IPS-NIHi7 (cell line): ENCODE measurements around the gene ENTPD1.
"Not testable (repeated sequence)": the region's sequence is repeated elsewhere in the genome, so short reads cannot be mapped to it uniquely, and the experiment has no call there.

Experiments used
- DNase-seq: peaks from one replicate; pipeline ENCODE4 v3.0.0; 2012; ENCODE audit warnings: mixed read lengths; ENCODE audit errors: extremely low spot score

Gene ENTPD1

DNA sequence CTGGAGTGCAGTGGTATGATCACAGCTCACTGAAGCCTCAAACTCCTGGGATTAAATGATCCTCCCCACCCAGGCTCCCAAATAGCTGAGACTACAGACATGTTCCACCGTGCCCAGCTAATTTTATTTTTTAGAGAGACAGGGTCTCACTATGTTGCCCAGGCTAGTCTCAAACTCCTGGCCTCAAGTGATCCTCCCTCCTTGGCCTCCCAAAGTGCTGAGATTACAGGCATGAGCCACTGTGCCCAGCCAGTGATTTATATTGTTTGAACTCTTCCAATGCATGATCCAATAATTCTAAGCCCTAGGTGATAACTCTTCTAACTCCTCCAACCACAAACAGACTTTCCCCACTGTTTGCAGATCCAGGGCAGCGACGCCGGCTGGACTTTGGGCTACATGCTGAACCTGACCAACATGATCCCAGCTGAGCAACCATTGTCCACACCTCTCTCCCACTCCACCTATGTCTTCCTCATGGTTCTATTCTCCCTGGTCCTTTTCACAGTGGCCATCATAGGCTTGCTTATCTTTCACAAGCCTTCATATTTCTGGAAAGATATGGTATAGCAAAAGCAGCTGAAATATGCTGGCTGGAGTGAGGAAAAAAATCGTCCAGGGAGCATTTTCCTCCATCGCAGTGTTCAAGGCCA, 110.0 kb downstream of the ENTPD1 start:
- no peak for DNase-seq

DNA sequence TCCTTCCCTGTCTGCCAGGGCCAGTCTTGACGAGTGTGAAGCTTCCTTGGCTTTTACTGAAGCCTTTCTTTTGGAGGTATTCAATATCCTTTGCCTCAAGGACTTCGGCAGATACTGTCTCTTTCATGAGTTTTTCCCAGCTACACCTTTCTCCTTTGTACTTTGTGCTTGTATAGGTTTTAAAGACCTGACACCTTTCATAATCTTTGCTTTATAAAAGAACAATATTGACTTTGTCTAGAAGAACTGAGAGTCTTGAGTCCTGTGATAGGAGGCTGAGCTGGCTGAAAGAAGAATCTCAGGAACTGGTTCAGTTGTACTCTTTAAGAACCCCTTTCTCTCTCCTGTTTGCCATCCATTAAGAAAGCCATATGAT, 110.5 kb downstream of the ENTPD1 start:
- DNase-seq, result no peak

DNA sequence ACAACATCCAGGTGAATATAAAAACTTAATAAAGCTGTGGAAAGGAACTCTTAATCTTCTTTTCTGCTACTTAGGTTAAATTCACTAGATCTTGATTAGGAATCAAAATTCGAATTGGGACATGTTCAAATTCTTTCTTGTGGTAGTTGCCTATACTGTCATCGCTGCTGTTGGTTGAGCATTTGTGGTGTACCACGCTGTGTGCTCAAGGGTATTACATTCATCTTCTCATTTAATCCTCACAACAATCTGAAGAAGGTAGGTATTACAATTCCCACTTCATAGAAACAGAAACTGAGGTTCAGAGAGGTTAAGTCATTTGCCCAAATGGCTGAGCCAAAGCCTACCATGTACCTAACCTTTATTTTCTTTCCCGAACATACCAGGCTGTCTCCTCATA, 111.9 kb downstream of the ENTPD1 start:
- no peak for DNase-seq

DNA sequence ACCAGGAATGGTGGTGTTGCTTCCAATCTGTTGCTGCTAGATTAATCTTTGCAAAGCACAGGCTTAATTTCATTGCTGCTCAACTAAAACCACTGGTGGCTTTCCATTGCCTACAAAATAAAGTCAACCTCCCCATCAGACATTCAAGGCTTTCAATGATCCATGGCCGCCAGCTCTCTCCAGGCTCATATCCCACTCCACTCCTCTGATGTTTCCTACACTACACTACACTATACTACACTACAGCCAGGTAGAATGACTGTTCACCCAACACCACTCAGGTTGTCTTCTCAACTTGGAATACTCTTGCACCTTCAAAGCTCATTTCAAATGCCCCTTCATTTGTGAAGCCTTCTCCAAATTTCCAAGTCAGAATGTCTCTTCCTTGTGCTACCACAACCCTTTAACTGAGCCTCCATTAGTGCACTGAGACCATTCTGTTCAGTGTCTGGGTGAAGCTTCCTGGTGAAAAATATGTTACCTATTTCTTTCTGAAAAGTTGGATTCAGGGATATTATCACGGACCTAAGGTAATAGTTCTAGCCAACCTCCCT, 116.3 kb downstream of the ENTPD1 start:
- DNase-seq, result no peak

DNA sequence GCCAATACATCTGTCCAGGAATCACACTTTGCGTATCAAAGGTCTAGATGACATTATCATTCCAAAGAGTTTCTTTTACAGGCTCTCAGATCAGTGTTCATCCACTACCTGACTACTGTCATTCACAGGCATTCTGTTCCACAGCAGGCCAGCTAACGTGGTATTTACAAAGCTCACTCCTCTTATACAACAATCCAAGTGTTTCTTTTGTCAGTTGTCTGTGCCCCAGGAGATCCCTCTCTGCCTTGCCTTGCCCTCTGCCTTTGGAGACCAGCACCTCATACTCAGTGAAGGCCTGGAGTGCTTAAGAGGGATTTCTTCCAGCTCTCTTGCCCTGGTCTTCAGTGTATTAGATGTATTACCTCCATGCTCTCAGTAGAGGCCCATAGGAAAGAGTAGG, 117.2 kb downstream of the ENTPD1 start:
- DNase-seq, result no peak

DNA sequence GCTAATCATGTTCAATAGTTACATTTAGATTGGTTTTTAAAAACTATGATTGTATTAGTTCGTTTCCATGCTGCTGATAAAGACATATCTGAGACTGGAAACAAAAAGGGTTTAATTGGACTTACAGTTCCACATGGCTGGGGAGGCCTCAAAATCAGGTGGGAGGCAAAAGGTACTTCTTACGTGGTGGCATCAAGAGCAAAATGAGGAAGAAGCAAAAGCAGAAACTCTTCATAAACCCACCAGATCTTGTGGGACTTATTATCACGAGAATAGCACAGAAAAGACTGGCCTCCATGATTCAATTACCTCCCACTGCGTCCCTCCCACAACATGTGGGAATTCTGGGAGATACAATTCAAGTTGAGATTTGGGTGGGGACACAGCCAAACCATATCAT, 117.7 kb downstream of the ENTPD1 start:
- DNase-seq, result no peak

DNA sequence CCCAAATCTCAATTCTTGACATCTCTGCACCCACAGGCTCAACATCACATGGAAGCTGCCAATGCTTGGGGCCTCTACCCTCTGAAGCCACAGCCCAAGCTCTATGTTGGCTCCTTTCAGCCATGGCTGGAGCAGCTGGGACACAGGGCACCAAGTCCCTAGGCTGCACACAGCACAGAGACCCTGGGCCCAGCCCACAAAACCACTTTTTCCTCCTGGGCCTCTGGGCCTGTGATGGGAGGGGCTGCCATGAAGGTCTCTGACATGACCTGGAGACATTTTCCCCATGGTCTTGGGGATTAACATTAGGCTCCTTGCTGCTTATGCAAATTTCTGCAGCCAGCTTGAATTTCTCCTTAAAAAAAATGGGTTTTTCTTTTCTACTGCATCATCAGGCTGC, 118.8 kb downstream of the ENTPD1 start:
- not testable (repeated sequence) for DNase-seq

DNA sequence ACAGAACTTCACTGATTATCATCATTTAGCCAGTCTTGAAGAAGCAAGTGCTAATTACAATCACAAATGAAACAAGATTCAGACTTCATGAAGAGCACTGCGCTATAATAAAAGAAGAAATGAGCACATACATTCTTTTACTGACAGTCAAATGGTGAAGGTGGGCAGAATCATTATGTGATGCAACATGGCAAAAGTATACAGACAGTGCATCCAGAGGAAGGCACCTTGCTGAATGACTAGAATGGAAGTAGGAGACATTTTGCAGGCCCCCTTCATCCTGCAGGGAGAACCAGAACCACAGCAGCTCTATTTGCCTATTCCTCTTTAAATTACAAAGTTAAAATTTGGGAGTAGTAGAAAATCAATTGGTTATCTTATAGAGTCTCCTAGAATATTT, 120.8 kb downstream of the ENTPD1 start:
- DNase-seq, result no peak

DNA sequence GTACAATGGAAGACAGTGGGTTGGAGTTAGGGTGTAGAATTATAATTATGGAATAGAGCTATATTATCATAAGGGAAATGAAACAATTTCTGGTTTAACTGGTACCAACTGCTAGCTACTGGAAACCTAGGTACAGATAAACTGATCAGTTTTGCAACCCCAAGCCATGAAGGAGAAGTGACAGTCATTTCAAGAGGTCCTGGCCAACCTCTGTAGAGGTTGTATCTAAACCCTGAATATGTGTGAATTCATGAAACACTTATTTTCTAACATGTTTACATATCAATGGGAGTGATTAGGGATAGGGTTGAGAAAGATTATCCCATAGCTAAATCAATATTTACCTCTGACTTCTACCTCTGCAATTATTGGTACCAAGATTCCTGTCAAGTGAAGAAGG, 121.9 kb downstream of the ENTPD1 start:
- DNase-seq, result no peak

DNA sequence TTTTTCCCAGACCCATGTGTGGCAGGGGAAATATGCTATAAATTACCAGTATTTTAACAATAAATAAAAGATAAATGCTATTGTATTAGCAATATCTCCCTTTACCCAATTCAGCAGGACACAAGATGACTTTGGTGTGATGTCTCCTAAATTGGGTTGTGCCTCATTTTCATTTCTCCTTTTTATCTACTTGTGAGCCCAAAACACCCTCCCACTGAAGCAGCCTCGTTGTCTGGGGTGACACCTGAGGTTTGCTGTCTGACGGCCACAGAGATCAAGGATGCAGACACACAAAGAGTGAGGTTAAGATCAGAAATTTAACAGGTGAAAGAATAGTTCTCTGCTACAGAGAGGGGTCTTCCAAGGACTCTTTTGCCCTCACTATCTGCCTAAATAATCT, 124.7 kb downstream of the ENTPD1 start:
- no peak for DNase-seq

DNA sequence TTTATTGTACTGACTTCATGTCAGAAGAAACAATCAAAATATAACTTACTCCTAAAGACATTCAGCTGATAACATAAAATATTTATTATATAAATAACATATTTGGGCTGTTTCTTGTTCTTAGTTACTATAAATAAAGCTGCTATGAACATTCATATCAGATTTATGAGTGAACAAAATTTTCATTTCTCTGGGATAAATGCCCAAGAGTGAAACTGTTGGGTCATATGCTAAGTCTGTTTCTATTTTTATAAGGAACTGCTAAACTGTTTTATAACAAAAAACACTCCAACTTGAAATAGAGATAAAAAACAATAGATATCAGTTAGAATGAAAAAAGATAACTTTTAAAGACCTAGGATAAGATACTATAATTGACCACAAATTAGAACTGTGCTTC, 125.4 kb downstream of the ENTPD1 start:
- no peak for DNase-seq

DNA sequence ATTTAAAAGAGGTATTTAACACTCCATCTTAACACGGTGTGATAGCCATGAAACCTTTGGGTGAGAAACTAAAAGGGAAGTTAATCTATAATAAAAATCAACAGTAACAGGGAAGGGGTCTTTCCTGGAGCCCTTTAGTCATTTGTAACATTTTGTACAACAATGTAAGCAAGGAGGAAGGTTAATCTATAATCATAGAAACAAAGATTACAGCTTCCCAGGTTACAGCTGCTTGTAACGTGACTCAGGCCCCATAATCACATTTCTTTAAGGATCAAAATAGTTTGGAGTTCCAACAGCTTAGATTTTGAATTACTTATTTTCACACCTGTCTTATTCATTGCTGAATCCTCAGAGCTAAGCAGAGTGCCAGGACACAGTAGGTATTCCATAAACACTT, 133.9 kb downstream of the ENTPD1 start:
- DNase-seq, result no peak

DNA sequence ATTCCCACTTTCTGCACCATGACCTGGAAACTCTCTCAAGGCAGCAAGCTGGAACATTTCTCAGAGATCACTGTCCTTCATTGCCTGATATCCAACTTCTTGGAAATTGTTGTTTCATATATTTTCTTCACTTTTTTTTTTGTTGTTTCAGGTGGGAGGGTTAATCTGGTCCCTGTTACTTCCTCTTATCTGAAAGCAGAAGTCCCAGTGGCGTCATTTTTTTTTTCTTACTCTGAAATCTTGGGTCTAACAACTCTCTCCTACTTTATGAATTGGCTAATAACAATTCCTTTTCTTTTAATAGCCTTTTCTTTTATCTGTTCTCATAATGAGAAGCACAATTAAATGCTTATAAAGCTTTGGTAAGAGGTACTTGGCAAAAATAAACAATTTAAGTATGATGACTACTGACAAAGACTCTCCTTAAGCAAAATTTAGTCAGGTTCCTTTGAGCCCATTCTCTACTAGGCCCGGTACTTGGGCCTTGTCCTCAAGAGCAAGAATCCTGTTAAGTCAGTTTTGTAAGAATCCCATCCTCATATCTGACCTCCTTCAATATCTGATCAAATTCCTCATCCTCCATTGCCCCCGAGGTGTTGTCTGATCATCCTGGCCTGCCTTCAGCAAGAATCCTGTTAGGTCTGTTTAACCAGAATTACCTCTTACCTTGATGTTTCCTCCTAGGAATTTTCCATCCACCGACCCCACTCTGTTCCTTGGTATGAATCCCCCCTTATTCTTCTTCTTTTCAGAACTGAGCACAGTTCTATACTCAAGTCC, 140.3 kb downstream of the ENTPD1 start:
- DNase-seq, result no peak

DNA sequence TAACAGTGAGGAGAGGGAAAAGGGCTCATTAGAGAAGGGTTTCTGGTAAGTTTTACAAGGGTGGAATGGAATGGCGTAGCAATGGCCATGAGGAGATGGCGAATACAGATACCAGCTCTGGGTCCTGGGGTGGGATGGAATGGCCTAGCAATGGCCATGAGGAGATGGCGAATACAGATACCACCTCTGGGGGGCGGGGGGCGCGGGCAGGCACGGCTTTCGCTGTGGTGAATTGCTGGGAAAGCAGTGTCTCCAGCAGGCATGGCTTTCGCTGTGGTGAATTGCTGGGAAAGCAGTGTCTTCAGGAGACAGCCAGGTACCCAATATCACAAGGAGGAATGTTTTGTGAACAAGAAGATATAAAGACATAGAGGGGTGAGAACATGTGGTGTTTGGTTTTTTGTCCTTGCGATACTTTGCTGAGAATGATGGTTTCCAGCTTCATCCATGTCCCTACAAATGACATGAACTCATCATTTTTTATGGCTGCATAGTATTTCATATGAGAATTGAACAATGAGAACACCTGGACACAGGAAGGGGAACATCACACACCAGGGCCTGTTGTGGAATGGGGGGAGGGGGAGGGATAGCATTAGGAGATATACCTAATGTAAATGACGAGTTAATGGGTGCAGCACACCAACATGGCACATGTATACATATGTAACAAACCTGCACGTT, 150.1 kb downstream of the ENTPD1 start:
- not testable (repeated sequence) for DNase-seq

DNA sequence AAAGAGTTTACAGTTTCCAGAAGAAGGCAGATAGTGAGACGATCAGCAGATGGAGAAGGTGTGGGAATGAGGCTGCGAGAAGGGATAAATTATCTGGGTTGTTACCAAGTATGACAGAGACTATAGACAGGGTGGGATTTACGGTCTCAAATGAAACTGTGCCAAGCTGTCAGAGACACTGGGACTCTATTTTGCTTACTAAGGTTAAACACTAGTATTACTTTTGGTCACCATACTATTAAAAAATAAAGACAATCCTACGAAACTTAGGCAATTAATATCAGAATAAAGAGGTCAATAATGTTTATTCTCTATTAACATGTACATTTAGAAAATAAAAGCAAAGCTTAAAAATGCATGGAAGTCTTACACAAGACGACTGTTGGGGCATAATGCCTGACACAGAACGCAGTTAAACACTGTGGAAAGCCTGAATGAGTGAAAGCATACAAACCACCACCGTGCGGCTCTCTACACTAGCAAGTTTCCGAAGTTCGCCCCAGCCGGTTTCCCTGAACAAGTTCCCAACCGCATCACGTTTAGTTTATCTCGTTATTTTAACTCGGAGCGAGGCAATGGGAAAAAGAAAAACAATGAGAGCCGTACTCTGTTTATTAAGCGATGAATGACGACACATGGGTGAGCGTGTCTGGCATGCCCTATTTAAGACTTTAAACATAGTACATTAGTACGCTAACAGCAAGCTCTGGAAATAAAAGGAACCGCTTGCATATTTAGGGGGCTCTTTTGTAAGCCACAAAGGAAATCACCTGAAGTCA, 150.9 kb downstream of the ENTPD1 start:
- DNase-seq, result peak; percentile 26

DNA sequence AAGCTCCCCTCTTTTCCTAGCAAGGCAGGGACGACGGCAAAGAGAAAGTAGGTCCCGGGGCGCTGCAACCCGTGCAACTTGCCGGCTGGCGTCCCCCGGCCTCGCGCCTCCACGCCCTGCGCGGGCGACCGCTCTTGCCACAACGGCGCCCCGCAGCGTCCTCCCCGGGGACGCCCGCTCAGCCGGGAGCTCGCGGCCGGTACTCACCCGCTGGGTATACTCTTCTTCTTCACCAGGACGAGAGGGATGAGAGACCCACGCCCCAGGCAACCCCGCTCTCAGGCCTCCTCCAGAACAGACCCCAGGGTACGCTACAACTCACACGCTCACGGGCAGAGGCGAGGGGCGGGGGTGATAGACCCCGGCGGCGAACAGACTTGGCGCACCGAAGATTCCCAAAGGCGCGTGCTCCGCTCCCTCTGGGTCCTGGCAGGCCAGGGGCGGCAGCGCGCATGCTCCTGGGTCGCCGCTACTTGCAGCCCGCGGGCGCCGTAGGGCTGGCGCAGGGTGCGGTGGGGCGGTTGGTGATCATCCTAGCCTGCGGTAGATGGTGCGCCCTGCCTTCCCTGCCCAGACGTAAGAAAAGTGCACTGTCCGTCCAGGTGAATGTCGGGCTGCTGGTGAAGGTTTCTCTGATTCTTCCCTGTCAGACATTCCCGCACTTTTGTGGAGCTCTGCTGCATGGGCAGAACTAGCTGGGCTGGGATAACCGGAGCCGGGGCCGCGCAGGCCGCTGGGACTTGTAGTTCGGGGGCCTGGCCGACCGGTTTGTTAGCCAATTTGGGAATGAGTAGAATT, 151.7 kb downstream of the ENTPD1 start, which contains the start of gene CC2D2B:
Gene CC2D2B, plus strand, starts transcription at position 520 of the 798 bp plus-strand sequence. CDS start 3,349 bp downstream, outside the sequence.
- peak; percentile 97 for DNase-seq

DNA sequence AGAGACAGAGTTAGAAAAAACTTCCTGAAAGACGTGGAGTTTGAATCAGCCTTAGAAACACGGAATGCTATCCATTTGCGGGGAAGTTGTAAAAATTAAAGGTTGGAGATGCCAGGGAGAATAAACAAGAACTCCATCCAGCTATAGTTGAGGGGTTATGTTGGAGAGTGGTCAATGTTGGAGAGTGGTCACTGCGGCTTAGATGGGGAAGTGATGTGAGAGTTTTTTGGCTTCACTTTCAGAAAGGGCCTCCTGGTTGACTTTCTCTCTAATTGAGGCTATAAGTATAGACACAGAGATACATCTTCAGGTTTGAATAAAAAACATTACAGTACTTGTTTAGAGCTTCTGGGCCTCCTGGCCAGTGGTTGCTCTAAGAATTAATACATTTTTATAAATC, 152.5 kb downstream of the ENTPD1 start:
- no peak for DNase-seq

DNA sequence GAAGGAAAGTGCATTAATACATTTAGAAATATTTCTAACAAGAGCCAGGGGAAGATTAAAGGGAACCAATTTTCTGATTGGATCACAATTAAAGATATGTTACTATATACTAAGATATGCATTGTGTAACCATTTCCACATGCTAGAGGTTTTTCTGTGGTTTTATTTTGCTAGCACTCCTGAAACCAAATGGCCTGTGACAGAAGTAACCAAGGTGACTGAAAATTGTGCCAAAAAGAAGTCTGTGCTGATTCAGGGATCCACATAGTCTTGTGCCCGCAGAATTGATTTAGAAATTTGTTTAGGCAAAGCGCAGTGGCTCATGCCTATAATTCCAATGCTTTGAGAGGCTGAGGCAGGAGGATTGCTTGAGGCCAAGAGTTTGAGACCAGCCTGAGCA, 153.6 kb downstream of the ENTPD1 start:
- DNase-seq, result no peak

DNA sequence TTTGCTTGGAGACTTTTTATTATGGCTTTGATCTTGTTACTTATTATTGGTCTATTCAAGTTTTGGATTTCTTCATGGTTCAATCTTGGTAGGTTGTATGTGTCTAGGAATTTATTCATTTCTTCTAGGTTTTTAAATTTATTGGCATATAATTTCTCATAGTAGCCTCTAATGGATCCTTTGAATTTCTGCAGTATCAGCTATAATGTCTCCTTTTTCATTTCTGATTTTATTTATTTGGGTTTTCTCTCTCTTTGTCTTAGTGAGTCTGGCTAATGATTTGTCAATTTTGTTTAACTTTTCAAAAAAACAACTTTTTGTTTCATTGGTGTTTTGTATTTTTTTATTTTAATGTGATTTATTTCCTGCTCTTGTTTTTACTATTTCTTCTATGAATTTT, 160.1 kb downstream of the ENTPD1 start:
- not testable (repeated sequence) for DNase-seq
